Measurements from ENCODE around the gene RAPGEF3.

Gene RAPGEF3

DNA sequence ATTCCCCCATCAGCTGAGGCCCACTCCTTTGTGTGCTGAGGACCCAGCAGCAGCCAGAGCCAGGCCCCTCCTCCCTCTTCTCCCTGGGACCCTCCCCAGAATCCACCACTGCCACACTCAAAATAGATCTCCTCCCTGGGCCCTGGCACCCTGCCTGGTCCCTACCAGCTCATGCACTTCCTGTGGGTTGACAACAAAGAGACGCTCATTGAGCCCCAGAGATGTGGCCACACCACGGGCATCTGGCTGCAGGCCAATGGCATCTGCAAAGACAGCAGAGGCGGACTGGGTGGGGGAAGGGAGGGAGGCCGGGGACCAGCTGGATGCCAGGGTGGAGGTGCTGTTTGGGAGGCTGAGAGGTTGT, 17.4 kb downstream of the RAPGEF3 start:
- DNase-seq: peak; percentile 54

GRCh38 chr12:47740606-47741339, 17.9 kb downstream of the RAPGEF3 start:
- no peak for DNase-seq

DNA sequence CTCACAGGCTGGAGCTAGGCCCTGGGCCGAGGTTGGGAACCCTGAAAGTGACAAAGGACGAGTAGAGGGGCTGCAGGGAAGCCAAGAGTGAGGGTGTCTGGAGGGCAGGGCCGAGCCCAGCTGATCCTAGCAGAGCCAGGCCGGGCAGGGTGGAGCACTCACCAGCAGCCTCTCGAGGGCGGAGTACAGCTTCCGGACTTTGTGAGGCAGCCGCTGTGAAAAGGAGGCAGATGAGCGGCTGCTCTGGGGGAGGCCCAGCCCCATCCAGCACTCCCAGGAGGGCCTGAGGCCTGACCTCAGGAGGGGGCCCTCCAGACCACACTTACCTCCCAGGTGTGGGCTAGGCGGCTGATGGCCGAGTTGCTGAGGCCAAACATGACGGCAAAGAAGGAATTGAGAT, 18.7 kb downstream of the RAPGEF3 start:
- DNase-seq: no peak

DNA sequence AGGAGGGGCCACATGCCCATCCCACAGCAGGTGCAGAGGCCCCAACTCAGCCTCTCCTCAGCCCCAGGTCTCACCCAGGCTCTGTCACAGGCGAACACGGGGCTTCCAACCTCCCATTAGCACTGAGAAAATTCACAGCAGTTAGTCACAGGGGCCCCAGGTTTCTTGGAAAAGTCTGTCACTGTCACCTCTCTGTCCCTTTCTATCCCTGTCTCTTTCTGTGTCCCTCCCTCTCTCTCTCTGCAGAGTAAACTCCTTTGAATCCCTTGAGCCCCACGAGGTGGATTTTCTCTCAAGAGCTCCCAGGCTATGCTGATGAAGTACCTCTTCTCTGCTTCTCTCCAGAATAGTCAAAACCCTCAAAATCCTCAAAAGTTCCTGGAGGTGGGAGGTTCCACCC, 19.4 kb downstream of the RAPGEF3 start:
- DNase-seq: no peak

DNA sequence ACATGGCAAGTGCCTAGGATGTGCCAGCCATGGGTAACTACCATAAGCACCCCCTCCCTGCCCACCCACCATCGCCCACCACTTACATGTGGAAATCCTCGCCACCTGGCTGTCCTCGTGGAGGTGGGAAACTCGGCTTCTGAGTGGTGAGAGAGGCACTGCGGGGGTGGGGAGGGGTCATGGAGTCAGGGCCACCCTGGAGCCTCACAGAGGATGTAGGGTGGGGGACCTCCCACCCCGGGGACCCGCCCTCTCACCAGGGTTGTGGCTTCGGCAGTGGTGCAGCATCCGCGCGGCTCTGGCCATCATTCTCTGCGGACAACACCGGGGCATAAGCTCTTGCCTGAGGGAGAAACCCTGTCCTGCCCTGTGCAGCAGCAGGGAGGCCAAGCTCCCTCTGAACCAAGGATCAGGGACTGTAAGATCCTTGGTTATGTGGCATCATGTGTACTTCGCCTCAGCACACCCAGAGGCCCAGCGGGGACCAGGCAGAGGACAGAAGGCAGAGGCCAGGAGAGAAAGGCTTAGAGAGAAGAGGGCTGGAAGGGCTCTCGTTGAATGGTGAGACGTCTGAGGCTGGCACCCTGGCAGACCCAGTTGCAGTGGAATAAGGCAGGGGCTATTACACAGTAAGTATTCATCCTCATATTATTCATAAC, 20.6 kb downstream of the RAPGEF3 start:
- DNase-seq: no peak

- no peak for DNase-seq
These were observed 21.6 kb downstream of the RAPGEF3 start for GRCh38 chr12:47736877-47737676.

- DNase-seq: no peak
These were observed 22.5 kb downstream of the RAPGEF3 start for GRCh38 chr12:47736216-47736615.

GRCh38 chr12:47735649-47736048, 23.0 kb downstream of the RAPGEF3 start:
- no peak for DNase-seq

DNA sequence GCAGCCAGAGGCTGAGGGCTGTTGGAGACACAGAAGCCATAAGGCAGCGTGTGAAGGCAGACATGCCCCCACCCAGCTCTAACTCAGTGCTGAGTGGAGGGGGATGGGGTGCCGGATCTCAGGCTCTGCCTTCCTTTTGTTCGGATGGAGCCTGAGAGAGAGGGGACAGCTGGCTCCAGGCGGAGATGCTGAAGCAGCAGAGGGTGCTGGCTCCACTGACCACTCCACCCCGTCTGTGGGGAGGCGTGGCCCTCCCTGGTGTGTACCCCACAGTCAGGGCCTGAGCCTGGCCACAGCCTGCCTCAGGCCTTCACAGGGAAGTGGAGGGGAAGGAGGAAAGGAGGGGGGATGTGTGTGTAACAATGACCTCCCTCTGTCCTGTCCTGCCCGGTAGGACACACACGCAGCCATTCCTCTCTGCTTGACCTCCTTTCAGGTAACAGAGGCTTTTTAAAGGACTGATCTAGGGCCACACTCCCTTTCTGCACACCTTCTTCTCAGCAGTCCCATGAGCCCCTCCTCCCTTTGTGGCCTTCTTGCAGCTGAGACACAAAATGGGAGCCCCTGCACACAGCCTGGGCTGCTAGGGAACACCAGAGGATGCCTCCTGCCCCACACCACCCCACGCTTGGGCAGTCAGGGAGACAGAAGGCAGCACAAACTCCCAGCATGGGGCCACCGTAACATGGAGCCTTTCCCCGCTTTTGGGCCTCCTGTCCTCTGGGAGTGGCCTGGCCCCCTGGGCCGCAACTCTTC, 23.8 kb downstream of the RAPGEF3 start:
- no peak for DNase-seq

DNA sequence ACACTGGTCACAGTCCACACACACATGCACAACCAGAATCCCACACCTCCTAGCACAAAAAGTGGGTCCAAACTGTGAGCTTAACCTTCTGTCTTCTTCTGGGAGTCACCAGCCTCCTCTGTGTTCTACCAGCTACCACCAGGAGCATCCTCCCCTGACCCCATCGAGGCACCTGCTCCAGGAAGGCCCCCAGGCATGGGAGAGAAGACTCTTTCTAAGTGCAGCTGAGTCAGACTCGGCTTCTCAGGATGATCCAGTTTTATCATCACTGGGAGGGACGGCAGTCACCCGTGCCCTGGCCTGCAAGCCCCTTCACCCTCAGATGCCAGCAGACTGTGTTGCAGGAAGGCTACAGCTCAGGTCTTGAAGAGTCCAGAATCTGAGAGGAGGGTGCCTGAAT, 25.5 kb downstream of the RAPGEF3 start:
- DNase-seq: no peak

DNA sequence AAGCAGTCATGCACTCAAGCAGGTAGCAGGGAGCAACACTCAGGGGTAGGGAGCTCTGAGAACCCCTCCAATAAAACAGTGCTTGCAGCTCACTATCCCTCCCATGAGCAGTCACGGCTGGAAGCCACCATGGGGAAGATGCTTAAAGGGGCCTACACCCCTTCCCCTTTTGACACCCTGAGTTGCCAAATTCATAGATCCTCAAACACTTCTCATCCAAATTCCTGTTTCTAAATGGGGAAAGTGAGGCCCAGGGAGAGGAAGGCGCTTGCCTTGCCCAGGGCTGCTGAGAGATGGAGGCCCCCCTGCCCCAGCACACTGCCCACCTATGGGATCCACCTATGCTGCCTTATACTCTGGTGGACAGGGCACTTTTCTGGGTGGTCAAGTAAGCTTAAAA, 26.2 kb downstream of the RAPGEF3 start:
- DNase-seq: no peak

DNA sequence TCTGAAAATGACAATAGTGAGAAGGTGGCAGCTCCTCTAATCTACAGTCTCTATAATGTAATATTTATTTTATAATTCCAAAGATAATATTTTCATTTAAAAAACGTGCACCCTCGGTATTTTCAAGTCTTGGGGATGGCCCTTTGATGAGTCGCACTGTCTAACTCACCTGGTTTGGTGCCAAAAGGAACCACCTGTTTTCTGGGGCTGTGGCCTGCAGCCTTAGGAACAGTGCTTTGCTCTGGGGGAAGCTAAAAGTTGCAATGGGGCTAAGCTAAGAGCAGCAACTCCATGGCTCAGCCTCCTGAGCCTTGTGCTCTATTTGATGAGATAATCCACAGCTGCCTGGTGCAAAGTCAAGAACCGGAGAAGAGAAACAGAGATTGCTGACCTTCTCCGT, 27.0 kb downstream of the RAPGEF3 start:
- no peak for DNase-seq

- no peak for DNase-seq
These were observed 28.3 kb downstream of the RAPGEF3 start for GRCh38 chr12:47730341-47730744.

GRCh38 chr12:47729233-47729632, 29.4 kb downstream of the RAPGEF3 start:
- DNase-seq: no peak

DNA sequence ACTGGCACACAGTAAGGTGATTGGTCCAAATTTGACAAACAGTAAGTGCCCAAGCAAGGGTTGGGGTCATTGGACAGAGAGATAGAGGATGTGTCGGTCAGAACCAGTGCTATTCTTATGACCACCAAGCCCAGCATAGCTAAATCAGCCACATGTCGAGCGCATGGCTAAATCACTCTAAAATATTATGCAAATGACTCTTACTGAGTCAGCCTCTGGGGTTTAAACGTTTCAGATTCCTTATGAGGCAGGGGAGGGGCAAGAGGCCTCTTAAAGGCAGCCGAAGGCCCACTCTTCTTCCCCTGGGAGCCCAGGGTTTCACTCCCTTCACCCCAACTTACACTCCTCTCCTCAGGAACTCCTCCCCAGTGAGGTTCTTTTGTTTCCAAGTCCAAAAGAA, 32.8 kb downstream of the RAPGEF3 start:
- DNase-seq: no peak

DNA sequence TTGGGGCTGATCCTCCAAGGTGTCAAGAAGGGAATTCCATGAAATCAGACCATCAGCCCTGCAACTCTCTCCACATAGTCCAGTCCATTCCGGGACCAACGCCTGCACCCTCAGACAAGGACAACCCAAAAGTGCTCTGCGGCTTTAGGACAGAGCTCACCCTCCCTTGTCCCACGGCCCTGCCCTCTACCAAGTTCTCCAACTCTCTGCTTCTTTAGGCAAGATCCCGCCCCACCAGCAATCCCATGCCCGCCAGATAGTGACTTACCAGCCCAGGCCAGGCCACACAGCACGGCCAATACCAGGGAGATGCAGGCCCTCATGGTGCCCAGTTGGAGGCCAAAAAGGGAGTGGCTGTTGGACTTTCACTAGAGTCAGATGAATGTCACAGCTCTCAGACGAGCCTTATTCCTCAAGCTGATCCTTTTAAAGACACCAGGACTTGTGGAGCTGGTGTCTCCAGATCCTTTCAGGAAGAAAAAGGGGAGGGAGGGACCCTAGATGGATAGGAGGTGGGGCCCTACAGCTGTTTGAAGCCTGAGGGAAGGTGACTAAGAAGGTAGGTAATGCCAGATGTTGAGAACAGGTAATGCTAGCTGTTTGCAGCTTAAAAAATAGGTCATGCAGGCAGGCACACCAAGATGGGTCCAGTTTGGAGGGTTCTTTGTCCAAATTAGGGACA, 33.4 kb downstream of the RAPGEF3 start, which contains the start of gene ENDOU:
TSS of gene ENDOU (minus strand) at position 400 of the 682 bp plus-strand sequence. CDS start at position 323, 77 bp downstream.
- DNase-seq: no peak

GRCh38 chr12:47722941-47723631, 35.6 kb downstream of the RAPGEF3 start:
- no peak for DNase-seq

GRCh38 chr12:47722136-47722834, 36.4 kb downstream of the RAPGEF3 start:
- no peak for DNase-seq

DNA sequence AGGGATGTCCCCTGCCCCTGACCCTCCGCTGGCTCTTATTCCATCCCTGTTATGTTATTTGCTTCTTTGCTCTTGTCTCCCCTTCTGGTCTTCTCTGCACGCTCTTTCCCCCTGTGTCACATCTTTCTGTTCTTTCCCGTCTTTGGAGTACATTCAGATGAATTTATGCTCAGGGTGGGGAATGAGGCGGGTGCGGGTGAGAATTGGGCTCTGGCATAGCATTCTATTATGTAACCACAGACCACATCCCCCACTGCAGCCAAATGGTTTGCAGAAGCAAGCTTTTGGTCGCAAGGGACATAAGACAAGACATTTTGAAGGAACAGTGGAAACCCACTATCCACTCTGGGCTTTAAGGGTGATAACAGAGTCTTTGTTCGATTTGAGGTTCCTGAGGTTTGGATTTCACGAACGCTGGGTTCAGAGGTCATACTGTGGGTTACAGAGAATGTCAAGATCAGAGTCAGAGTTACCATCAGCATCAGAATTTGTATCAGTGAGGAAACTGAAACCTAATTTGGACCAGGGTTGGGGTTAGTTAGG, 37.2 kb downstream of the RAPGEF3 start:
- no peak for DNase-seq

- DNase-seq: no peak
These were observed 40.1 kb downstream of the RAPGEF3 start for GRCh38 chr12:47718531-47718930.

Data from activated CD4-positive, alpha-beta T cell treated with anti-CD3 and anti-CD28 coated beads, Interleukin-10, Interleukin-2, amounts not matched to agents 100 ng/mL and 50 ng/mL, durations not matched to agents 16 hours and 8 hours (primary cell).